Measurements from ENCODE around the gene APBB1IP. TPM values are rescaled to one million over a fixed set of nuclear protein-coding genes. Genes with fewer than 3 reads are reported as not detected.
"Not testable (repeated sequence)": the region's sequence is repeated elsewhere in the genome, so short reads cannot be mapped to it uniquely, and the experiment has no call there.

The APBB1IP gene
- total and polyA plus RNA-seq, 8 donors, result 1.2 to 4.7 (median 3.2) TPM; not detected in 1

GRCh38 chr10:26486304-26486703, 48.2 kb downstream of the APBB1IP start:
- H3K27ac ChIP-seq, result peak overlapping the region in 4 of 5 donors; percentile 50 to 64 (median 58)
- TF ChIP-seq POLR2AphosphoS5 (IDR thresholded peaks at IDR 0.05) (no peak), EP300 (IDR thresholded peaks at IDR 0.05) (no peak), POLR2A (IDR thresholded peaks at IDR 0.05) (no peak), CTCF (IDR thresholded peaks at IDR 0.05) (no peak)
- H3K4me1 ChIP-seq, result peaks cover 0 to 33% (median 16%) of the 10 kb centered on the region in 4 donors
- peak in 1 of 2 donors; percentile 70 for DNase-seq
- H3K4me3 ChIP-seq, result no peak overlapping the region
- no peaks in the 10 kb centered on the region for H3K9me3 ChIP-seq
- 63 to 77% (median 72%) methylated on average over 7 of the region's 7 CpGs for WGBS, 5 donors
- H3K27me3 ChIP-seq, result no peaks in the 10 kb centered on the region
- H3K36me3 ChIP-seq, result no peaks in the 10 kb centered on the region
- intact Hi-C loops (cut with DNase I; ENCODE audit: low total_unique reads), result no loop called here

- Histone ChIP-seq H3K4me1 (peaks cover 0 to 30% (median 16%) of the 10 kb centered on the region in 4 donors), H3K4me3 (no peak overlapping the region), H3K9me3 (no peaks in the 10 kb centered on the region), H3K27ac (peak overlapping the region in 4 of 5 donors; percentile 50 to 64 (median 58)), H3K36me3 (no peaks in the 10 kb centered on the region), H3K27me3 (no peaks in the 10 kb centered on the region)
- peak in 1 of 2 donors; percentile 84 for DNase-seq
- 27 to 31% (median 30%) methylated on average over 11 of the region's 11 CpGs for WGBS, 5 donors
- TF ChIP-seq EP300 (IDR thresholded peaks at IDR 0.05) (no peak), CTCF (IDR thresholded peaks at IDR 0.05) (no peak), POLR2AphosphoS5 (IDR thresholded peaks at IDR 0.05) (no peak), POLR2A (IDR thresholded peaks at IDR 0.05) (no peak)
- intact Hi-C loops (cut with DNase I; ENCODE audit: low total_unique reads), result no loop called here
These were observed 49.1 kb downstream of the APBB1IP start for GRCh38 chr10:26486990-26487850.

- TF ChIP-seq POLR2AphosphoS5 (IDR thresholded peaks at IDR 0.05) (no peak), POLR2A (IDR thresholded peaks at IDR 0.05) (no peak), EP300 (IDR thresholded peaks at IDR 0.05) (no peak), CTCF (IDR thresholded peaks at IDR 0.05) (no peak)
- H3K4me3 ChIP-seq, result no peak overlapping the region
- H3K27ac ChIP-seq, result no peak overlapping the region
- no peaks in the 10 kb centered on the region for H3K9me3 ChIP-seq
- no peak for DNase-seq
- H3K36me3 ChIP-seq, result no peaks in the 10 kb centered on the region
- no peaks in the 10 kb centered on the region for H3K27me3 ChIP-seq
- intact Hi-C loops (cut with DNase I; ENCODE audit: low total_unique reads), result no loop called here
- WGBS, 5 donors, result 80 to 92% (median 88%) methylated on average over 4 of the region's 4 CpGs
- H3K4me1 ChIP-seq, result peaks cover 0 to 30% (median 16%) of the 10 kb centered on the region in 4 donors
These were observed 50.2 kb downstream of the APBB1IP start for GRCh38 chr10:26488344-26488743.

- TF ChIP-seq EP300 (IDR thresholded peaks at IDR 0.05), result no peak
- no peak for TF ChIP-seq CTCF (IDR thresholded peaks at IDR 0.05)
- no peak for TF ChIP-seq POLR2AphosphoS5 (IDR thresholded peaks at IDR 0.05)
- TF ChIP-seq POLR2A (IDR thresholded peaks at IDR 0.05), result no peak
- H3K36me3 ChIP-seq, result peaks cover 0 to 7% (median 3%) of the 10 kb centered on the region in 4 donors
- no peaks in the 10 kb centered on the region for H3K9me3 ChIP-seq
- DNase-seq, result no peak
- H3K4me1 ChIP-seq, result peaks cover 0 to 30% (median 16%) of the 10 kb centered on the region in 4 donors
- WGBS, 5 donors, result 73 to 79% (median 78%) methylated on average over 5 of the region's 5 CpGs
- H3K27me3 ChIP-seq, result no peaks in the 10 kb centered on the region
- intact Hi-C loops (cut with DNase I; ENCODE audit: low total_unique reads), result no loop called here
- no peak overlapping the region for H3K4me3 ChIP-seq
- no peak overlapping the region for H3K27ac ChIP-seq
These were observed 50.9 kb downstream of the APBB1IP start for GRCh38 chr10:26489081-26489480.

GRCh38 chr10:26490367-26490766, 52.2 kb downstream of the APBB1IP start:
- 88 to 97% (median 94%) methylated on average over 7 of the region's 7 CpGs for WGBS, 5 donors
- DNase-seq; H3K27ac ChIP-seq; H3K4me3 ChIP-seq; intact Hi-C loops (cut with DNase I; ENCODE audit: low total_unique reads); H3K9me3 ChIP-seq; H3K27me3 ChIP-seq: not testable (repeated sequence)
- H3K36me3 ChIP-seq, result peaks cover 0 to 12% (median 4%) of the 10 kb centered on the region in 4 donors
- peaks cover 0 to 24% (median 13%) of the 10 kb centered on the region in 4 donors for H3K4me1 ChIP-seq

All from stomach (tissue), 9 donors.